Measurements from ENCODE around the gene FOXI1.
"Not testable (repeated sequence)": the region's sequence is repeated elsewhere in the genome, so short reads cannot be mapped to it uniquely, and the experiment has no call there.

FOXI1 gene

DNA sequence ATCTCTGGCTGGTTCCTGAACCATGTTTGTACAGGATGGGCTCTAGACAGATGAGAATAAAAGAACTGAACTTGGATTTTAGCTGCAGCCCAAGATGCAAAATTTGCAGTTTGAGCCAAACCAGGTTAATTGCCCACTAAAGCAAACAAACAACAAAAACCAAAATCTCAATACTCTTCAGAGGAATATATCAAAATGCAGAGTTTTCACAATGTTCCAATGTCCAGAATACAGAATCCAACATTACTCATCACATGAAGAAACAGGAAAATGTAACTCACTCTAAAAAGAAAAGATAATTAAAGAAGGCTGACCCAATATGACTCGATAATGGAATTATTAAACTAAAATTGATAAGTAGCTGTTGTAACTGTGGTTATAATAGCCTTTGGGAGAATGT is 20.4 kb downstream of the FOXI1 start:
- no peak for DNase-seq (ENCODE audit: low read depth in 3 of 3)

GRCh38 chr5:170126626-170127025 is 20.9 kb downstream of the FOXI1 start:
- no peak for DNase-seq (ENCODE audit: low read depth in 3 of 3)

DNA sequence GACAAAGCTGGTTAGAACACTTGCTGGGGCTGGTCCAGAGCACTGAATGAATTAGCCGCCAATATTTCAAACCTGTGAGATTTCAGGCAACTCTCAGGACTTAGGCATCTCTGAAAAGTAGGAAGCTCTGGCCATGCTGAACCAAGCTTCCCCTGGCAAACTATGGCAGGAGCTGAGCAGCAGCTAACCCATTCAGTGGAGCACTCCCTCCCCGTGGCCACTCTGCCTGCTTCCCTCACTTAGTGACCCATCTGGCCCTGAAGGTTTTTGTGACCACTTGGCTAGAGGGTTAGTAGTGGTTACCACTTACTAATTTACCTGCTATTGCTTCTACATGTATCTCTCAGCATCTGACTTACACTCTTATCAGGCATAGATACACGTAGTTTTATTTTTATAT is 25.5 kb downstream of the FOXI1 start:
- no peak for DNase-seq (ENCODE audit: low read depth in 3 of 3)

DNA sequence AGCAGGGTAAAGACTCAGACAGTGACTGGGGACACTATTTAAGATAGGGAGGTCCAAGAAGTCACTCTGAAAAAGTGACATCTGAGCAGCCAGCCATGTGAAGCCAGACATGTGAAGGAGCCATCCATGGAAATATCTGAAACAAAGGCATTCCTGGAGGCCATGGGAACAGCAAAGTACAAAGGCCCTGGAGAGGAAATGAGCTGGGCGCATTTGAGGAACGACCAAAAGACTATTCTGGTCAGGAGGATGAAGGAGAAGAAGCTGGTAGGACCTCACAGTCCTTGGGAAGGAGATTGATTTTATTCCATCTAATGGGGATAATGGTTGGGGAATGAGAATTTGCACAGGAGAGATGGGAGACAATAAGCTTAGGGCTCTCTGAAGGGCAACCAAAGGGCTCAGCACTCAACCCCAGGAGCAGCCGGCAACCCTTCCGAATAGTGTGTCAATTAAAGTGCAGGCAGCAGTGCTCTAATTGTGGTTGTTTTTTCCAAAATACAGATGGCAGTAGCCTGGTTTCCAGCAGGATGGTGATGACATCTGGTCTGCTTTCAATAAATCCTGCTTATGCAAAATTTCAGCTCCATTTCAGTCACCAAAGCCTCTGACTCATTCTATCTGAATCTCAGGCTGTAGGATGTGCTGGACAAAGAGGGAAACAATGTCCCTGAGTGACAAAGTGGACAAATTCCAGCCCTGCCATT is 26.7 kb downstream of the FOXI1 start:
- DNase-seq (ENCODE audit: low read depth in 3 of 3) = no peak

GRCh38 chr5:170132976-170133448 is 27.3 kb downstream of the FOXI1 start:
- DNase-seq (ENCODE audit: low read depth in 3 of 3) = no peak

GRCh38 chr5:170135796-170136490 is 30.2 kb downstream of the FOXI1 start:
- no peak for DNase-seq (ENCODE audit: low read depth in 3 of 3)

DNA sequence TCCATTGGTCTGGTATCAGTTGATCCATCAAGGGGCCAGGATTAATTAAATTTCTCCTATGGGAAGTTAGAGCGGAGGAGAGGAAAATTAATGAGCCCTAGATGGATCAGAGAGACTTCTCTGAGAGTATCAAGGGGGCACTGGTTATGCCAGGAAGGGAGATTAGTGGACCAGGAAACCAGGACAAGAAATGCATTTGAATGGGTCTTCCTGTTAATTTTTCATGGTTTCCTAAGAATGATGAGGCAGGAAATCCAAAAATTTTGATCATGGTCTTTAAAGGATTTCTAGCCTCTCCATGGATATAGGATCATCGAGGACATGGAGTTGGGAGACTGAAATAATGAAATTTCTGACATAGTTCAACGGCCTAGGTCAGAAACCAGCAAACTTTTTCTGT is 30.8 kb downstream of the FOXI1 start:
- no peak for DNase-seq (ENCODE audit: low read depth in 3 of 3)

DNA sequence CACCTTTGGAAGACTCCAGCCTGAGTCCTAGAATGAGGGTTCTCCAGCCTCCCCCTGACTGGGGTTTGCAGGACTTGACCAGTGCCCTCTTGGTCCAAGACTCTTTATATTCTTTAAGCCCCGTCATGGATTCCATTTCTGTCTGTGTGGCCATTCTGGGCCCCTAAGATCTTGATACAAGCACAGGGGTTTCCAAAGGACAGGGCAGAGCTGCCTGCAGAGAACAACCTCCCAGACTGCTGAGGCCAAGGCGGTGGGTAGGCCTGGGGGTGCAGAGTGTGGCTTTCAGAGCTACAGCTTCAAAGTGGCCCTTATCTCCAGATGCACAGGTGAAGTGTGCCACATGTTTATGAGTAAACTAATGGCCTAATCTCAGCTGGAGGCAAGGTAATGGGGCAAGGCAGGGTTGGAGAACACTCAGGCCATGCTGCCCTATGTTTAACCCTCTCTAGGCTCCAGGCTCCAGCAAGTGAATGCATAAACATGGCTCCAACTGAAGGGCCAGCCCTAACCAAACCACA is 32.1 kb downstream of the FOXI1 start:
- DNase-seq (ENCODE audit: low read depth in 3 of 3) = no peak

- DNase-seq (ENCODE audit: low read depth in 3 of 3) = no peak
Observed at GRCh38 chr5:170138273-170138672, 32.6 kb downstream of the FOXI1 start.

DNA sequence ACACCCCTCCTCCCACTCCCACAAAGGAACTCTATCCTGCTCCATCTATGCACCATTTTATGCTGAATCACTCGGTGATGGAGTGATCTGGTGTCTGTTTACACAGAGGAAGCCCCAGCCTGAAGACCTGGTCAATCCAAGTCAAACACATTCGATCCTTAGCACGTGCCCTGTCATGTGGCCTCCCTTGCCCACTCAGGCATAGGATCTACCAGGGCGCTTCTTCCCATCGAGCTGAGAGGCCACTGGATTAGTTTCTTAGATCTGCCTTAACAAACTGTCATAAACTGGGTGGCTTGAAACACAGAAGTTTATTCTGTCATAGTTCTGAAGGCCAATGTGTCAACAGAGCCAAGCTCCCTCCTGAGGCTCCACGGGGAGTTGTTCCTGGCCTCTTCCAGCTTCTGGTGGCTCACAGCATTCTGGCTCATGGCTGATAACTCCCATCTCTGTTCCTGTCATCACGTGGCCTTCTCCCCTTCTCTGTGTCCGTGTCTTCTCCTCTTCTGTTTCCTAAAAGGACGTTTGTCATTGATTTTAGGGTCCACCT is 34.2 kb downstream of the FOXI1 start:
- no peak for DNase-seq (ENCODE audit: low read depth in 3 of 3)

DNA sequence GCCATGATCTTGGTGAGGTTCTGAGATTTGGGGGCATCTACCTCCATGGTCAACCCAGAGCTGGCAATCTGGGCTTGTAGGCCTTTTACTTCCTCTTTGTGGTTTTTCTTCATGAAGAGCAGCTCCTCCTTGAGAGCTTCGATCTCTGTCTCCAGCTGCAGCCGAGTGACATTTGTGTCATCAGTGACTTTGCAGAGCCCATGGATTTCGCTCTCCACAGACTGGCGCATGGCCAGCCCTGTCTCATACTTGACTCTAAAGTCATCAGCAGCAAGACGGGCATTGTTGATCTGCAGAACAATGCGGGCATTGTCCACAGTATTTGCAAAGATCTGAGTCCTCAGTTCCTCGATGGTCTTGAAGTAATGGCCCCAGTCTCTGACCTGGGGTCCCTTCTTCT is 35.5 kb downstream of the FOXI1 start:
- DNase-seq (ENCODE audit: low read depth in 3 of 3) = not testable (repeated sequence)

DNA sequence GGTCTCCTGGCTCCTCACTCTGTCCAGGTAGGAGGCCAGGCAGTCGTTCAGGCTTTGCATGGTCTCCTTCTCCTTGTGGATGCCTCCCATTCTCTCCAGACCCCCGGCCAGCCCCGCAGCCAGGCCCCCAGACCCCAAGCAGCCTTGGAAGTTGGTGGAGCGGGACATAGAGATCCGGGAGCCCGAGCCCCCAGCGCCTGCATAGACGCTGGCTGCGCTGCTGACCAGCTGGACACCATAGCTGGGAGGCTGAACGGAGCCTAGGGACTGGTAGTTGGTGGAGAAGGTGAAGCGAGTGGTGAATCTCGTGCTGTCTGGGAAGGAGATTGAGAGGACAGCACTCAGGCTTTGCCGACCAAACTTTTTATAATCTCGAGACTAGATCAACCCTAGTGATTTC is 35.9 kb downstream of the FOXI1 start:
- no peak for DNase-seq (ENCODE audit: low read depth in 3 of 3)

DNA sequence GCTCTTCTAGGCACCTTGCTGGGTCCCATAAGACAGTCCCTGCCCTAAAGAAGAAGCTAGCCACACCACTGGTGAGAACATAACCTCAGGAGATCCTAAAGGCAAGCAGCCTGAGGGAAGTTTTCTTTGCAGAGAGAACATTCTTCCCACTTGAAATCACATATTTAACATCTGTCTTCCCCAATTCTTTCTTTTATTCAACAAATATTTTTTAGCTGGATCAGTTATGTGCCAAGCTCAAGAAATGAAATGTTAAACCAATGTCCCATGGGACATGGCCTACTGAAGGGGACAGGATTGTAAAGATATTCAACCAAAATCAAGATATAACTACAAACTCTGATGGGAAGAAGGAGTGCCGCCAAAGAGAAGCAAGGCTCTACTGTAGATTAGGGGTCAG is 36.5 kb downstream of the FOXI1 start:
- DNase-seq (ENCODE audit: low read depth in 3 of 3) = no peak

- DNase-seq (ENCODE audit: low read depth in 3 of 3) = no peak
Observed at GRCh38 chr5:170143091-170143490, 37.4 kb downstream of the FOXI1 start.

DNA sequence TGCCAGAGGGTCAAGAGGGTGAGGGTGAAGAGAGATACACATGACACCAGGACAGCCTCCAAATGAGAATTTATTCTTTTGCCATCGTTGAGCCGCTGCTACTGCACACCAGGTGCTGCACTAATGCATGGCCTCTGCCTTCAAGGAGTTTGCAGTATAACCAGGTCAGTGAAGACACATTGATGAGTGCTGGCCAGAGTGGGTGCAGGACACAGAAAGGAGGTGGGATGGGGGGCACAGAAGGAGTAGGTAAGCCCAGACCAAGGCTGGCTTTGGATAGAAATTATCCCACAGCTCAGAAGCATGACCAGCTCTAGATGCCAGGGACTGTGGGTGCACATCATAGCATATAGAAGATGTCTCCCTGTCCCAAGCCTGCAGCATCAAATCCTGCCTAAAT is 38.0 kb downstream of the FOXI1 start:
- no peak for DNase-seq (ENCODE audit: low read depth in 3 of 3)

DNA sequence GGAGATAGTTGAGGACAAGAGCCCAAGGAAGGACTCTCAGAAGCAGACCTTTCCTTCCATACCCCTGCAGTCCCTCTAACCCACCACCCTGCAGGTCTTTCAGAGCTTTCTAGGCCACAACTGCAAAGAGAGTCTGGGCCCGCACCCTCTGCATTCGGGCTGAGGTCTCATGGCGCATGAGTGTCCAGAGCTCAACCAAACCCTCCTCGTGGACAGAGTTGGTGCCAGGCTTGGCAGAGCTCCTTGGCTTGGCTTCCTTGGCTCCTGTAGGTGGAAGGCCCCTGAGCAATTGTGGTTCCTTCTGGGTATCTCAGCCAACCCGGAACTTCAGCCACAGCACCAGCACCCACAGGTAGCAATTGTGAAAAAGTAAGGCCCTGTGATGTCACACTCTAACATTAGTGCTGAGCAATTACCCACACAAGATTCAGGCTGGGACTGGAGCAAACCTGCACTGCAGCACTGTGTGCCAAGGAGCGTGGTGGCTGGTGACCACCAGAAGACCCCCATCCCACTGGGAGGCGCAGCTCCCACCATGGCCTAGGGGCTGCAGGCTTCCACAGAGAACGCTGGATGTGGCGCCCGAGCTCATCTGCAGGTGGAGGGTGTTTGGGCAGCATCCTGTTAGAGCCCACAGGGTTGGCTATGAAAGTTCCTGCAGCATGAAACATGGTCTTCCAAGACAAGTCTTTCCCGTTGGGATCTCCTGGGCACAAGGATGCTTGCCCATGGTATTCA is 38.8 kb downstream of the FOXI1 start:
- DNase-seq (ENCODE audit: low read depth in 3 of 3) = no peak

- DNase-seq (ENCODE audit: low read depth in 3 of 3) = no peak
Observed at GRCh38 chr5:170145462-170145861, 39.8 kb downstream of the FOXI1 start.

DNA sequence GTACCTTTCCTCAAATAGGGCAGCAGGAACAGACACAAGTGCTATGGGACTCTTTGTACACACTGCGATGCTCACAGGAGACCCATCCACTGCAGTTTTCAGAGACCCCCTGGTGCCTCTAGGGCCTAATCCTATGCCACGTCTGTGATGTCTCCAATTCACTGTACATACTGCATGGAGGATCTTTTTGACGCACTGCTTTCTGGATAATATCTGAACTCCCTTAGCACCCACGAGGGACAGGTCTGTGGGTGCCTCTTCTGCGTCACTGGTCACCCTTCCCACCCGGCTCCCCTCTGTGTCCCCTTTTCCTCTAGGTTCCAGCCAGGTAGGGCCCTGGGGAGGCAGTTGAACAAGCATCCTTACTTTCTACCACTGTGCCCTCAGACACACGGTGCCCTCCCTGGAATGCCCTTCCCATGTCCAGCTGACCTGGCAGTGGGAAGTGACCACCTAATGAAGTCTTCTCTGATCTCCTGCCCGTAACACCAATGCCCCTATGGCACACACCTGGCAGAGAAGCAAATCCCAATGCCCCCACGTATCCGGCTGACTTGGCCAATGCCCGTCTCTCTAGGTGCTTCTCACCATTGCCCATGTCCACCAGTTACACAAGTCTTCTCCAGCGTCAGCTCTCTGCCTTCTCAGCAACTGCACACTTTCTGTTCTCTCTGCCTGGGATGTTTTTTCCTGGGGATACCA is 41.5 kb downstream of the FOXI1 start:
- DNase-seq (ENCODE audit: low read depth in 3 of 3) = no peak

DNA sequence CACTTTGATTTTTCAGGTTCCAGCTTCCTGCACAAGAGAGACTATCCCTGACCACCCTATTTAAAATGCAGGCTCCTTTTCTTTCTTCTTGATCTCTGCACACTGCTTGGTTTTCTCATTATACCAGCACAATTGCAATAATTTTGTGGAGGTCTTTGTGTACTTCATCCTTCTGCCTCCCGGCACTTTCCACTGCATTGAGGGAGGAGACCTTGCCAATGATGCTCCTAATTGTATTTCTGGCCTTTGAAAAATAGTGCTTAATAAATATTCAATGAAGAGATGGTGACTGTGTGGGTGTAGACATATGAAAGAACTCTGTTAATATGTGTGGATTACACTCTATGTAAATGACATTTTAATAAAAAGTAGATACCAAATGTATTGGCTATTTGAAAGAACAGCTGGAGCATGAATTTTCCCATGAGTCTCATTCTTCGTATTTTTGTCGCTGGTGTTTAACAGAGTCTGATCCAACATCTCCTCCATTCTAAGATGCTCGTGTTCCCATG is 42.1 kb downstream of the FOXI1 start:
- DNase-seq (ENCODE audit: low read depth in 3 of 3) = no peak

DNA sequence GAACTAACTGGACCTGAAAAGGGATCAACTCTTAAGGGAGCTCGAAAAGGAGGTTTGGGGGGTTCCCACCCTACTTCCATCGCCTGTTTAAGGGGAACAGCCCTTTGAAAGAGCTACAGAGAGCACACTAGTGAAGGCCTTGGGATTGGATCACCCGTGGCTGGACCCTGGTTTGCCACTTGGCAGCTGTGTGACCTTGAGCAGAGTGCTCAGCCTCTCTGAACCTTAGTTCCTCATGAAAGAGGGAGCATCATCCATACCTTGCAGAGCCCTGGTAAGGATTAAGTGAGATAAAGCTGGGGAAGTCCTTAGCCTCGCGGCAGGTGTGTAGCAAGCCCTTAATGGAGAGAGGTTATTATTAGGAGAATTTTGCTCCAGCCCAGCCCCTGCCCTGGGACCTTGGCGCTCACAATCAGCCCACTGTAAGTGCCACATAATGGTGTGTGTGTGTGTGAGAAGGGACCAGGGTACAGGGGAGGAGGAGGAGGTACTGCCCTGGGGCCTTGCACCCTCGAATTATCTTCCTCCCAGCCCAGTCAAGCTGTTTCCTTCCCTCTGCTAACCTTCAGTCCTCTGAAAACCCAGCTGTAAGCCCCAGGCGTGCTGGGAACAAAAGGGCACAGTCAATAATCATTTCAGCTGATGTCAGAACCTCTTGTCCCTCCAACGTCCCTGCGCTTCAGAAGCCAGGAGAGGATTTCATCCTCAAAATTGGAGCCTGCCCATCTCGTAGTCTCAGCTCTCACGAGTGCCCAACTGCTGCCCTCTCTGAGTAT is 42.9 kb downstream of the FOXI1 start:
- DNase-seq (ENCODE audit: low read depth in 3 of 3) = no peak

- DNase-seq (ENCODE audit: low read depth in 3 of 3) = no peak
Observed at GRCh38 chr5:170149206-170149515, 43.5 kb downstream of the FOXI1 start.

All from stimulated activated CD4-positive, alpha-beta T cell treated with anti-CD3 and anti-CD28 coated beads, TNF-alpha, amount 100 ng/mL, for 48 hours (primary cell).